Tibial nerve (tissue), 4 donors: Measurements from ENCODE around the gene RNU2-63P. TPM values are rescaled to one million over a fixed set of nuclear protein-coding genes. Genes with fewer than 3 reads are reported as not detected.

Source experiments
- DNase-seq, 2 donors: peaks; one replicate each; pipeline ENCODE4 v3.0.0-alpha.2; 2019; ENCODE audit warnings: low spot score in 2 of 2
- H3K27ac ChIP-seq, 4 donors: fragments of 200-600 bp; sonication (generic) in 3 of 4; one replicate each; pipeline ENCODE4 v1.5.1; 2017 to 2019; ENCODE audit warnings: mild to moderate bottlenecking in 1 of 4
- H3K27me3 ChIP-seq, 2 donors: fragments of 200-600 bp; sonication (generic) in 1 of 2; one replicate each; pipeline versions ENCODE4 v1.5.1 to v1.6.0; 2017 to 2019
- H3K36me3 ChIP-seq, 3 donors: fragments of 200-600 bp; sonication (generic); one replicate each; pipeline ENCODE4 v1.5.1; 2018 to 2019
- H3K4me1 ChIP-seq, 4 donors: fragments of 200-600 bp; sonication (generic) in 3 of 4; one replicate each; pipeline ENCODE4 v1.5.1; 2017 to 2019
- H3K4me3 ChIP-seq, 4 donors: fragments of 200-600 bp; sonication (generic) in 3 of 4; one replicate each; pipeline ENCODE4 v1.5.1; 2017 to 2019; ENCODE audit warnings: mild to moderate bottlenecking in 1 of 4, moderate library complexity in 1 of 4
- H3K9me3 ChIP-seq, 4 donors: fragments of 200-600 bp; sonication (generic) in 3 of 4; one replicate each; pipeline ENCODE4 v1.5.1; 2017 to 2019
- CTCF ChIP-seq, 5 experiments: fragments of 200-600 bp in 3 of 5; fragments of 450-650 bp in 2 of 5; sonication (generic) in 3 of 5; IDR thresholded peaks; one replicate each; pipeline ENCODE4 v1.5.1; 2016 to 2019; ENCODE audit warnings: antibody characterized with exemption in 5 of 5, mild to moderate bottlenecking in 3 of 5, moderate library complexity in 2 of 5
- EP300 ChIP-seq, 2 donors: sonication (generic); formaldehyde crosslinking; IDR thresholded peaks; one replicate each; pipeline ENCODE4 v1.6.1; 2017; ENCODE audit warnings: antibody characterized with exemption in 2 of 2, mild to moderate bottlenecking in 1 of 2
- POLR2A ChIP-seq, 2 donors: fragments of 450-650 bp; IDR thresholded peaks; one replicate each; pipeline ENCODE4 v1.6.1; 2017; ENCODE audit warnings: antibody characterized with exemption in 2 of 2, mild to moderate bottlenecking in 2 of 2, moderate library complexity in 2 of 2
- WGBS, 2 donors: methylation state at CpG; one replicate each; pipeline ENCODE4 v1.1.5; 2018; 5-methylcytosine and 5-hydroxymethylcytosine counted together
- total RNA-seq, 4 donors: library from RNA; depleted of rRNA; stranded (reverse); fragments of >200 nt; gene quantifications; one replicate each; pipeline ENCODE4 v1.1.0, GENCODE V29; 2016

Gene RNU2-63P
- total RNA-seq, 4 donors from 2014 or later = not detected

- Histone ChIP-seq H3K27me3 (no peaks in the 10 kb centered on the region), H3K9me3 (no peaks in the 10 kb centered on the region), H3K4me3 (no peak overlapping the region), H3K27ac (no peak overlapping the region), H3K4me1 (peaks cover 0 to 42% (median 2%) of the 10 kb centered on the region in 4 donors), H3K36me3 (peaks cover 0 to 9% (median 0%) of the 10 kb centered on the region in 3 donors)
- TF ChIP-seq POLR2A (IDR thresholded peaks at IDR 0.05) (no peak), CTCF (IDR thresholded peaks at IDR 0.05) (no peak), EP300 (IDR thresholded peaks at IDR 0.05) (no peak)
- DNase-seq = no peak
- WGBS, 2 donors = 98% methylated on average over 5 of the region's 5 CpGs
Observed at GRCh38 chr2:88042476-88042875, 26.1 kb upstream of the RNU2-63P start.

- DNase-seq = no peak
- TF ChIP-seq POLR2A (IDR thresholded peaks at IDR 0.05) = no peak
- no peak for TF ChIP-seq EP300 (IDR thresholded peaks at IDR 0.05)
- no peak for TF ChIP-seq CTCF (IDR thresholded peaks at IDR 0.05)
- Histone ChIP-seq H3K27me3 (no peaks in the 10 kb centered on the region), H3K4me1 (peaks cover 0 to 32% (median 0%) of the 10 kb centered on the region in 4 donors), H3K27ac (no peak overlapping the region), H3K9me3 (no peaks in the 10 kb centered on the region), H3K4me3 (no peak overlapping the region), H3K36me3 (peaks cover 0 to 21% (median 4%) of the 10 kb centered on the region in 3 donors)
- 96 to 97% methylated on average over 4 of the region's 4 CpGs for WGBS, 2 donors
Observed at GRCh38 chr2:88038263-88039105, 22.1 kb upstream of the RNU2-63P start.

GRCh38 chr2:88036606-88037005, 20.3 kb upstream of the RNU2-63P start:
- peaks cover 0 to 40% (median 4%) of the 10 kb centered on the region in 3 donors for H3K36me3 ChIP-seq
- peaks cover 0 to 18% (median 0%) of the 10 kb centered on the region in 4 donors for H3K4me1 ChIP-seq
- no peak for TF ChIP-seq CTCF (IDR thresholded peaks at IDR 0.05)
- no peak for TF ChIP-seq POLR2A (IDR thresholded peaks at IDR 0.05)
- TF ChIP-seq EP300 (IDR thresholded peaks at IDR 0.05) = no peak
- DNase-seq = no peak
- H3K4me3 ChIP-seq = no peak overlapping the region
- H3K27ac ChIP-seq = no peak overlapping the region
- no peaks in the 10 kb centered on the region for H3K27me3 ChIP-seq
- no peaks in the 10 kb centered on the region for H3K9me3 ChIP-seq

GRCh38 chr2:88036182-88036581, 19.8 kb upstream of the RNU2-63P start:
- Histone ChIP-seq H3K9me3 (no peaks in the 10 kb centered on the region), H3K4me1 (peaks cover 0 to 14% (median 0%) of the 10 kb centered on the region in 4 donors), H3K36me3 (peaks cover 0 to 44% (median 4%) of the 10 kb centered on the region in 3 donors), H3K4me3 (no peak overlapping the region), H3K27me3 (no peaks in the 10 kb centered on the region), H3K27ac (no peak overlapping the region)
- WGBS, 2 donors = 79 to 85% methylated on average over 2 of the region's 2 CpGs
- TF ChIP-seq EP300 (IDR thresholded peaks at IDR 0.05) (no peak), POLR2A (IDR thresholded peaks at IDR 0.05) (no peak), CTCF (IDR thresholded peaks at IDR 0.05) (no peak)
- no peak for DNase-seq

- Histone ChIP-seq H3K36me3 (peaks cover 0 to 79% (median 4%) of the 10 kb centered on the region in 3 donors), H3K27me3 (no peaks in the 10 kb centered on the region), H3K9me3 (no peaks in the 10 kb centered on the region), H3K4me1 (peaks cover 0 to 8% (median 0%) of the 10 kb centered on the region in 4 donors), H3K4me3 (no peak overlapping the region), H3K27ac (no peak overlapping the region)
- DNase-seq = no peak
- 93 to 97% methylated on average over 7 of the region's 7 CpGs for WGBS, 2 donors
- no peak for TF ChIP-seq POLR2A (IDR thresholded peaks at IDR 0.05)
- TF ChIP-seq CTCF (IDR thresholded peaks at IDR 0.05) = no peak
- no peak for TF ChIP-seq EP300 (IDR thresholded peaks at IDR 0.05)
Observed at GRCh38 chr2:88032070-88032702, 15.8 kb upstream of the RNU2-63P start.
